HG03103 (cell line): Measurements from ENCODE around the gene MTREX.

ENCODE experiments used
- ATAC-seq: cut with Tn5 transposase; IDR thresholded peaks from one replicate; pipeline ENCODE4 v1.9.1; 2021; ENCODE audit warnings: low read depth; ENCODE audit not compliant: unreplicated experiment

MTREX gene

DNA sequence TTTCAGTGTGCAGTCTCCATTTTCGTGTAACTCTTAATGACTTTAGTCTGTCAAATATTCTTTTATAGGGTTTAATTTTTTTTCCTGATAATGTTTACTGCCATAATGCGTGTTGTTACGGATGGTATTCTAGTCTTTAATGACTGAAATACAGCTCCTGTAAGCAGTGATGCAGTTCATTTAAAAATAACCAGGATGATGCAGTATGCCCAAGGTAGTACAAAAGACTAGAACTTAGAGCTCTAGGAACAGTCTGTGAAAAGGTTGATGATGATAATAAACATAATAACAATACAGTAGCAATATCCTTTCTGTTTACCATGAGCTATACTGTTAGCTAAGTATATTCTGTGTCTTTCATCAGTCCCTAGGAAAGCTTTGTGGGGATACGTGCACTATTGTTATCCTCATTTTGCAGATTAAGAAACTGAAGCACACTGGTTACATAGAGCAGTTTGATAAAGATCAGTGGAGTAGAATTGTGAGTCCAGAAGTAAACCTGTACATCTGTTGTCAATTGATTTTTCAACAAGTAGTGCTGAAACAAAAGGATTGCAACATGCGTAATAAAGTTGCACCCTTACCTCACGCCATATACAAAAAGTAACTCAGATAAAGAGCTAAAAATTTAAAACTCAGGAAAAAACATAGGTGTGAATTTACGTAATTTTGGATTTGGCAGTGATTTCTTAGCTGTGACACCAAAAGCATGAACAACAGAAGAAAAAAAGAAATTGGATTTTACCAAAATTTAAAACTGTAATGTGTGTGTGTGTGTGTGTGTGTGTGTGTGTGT, 64.5 kb downstream of the MTREX start:
- ATAC-seq: no peak

DNA sequence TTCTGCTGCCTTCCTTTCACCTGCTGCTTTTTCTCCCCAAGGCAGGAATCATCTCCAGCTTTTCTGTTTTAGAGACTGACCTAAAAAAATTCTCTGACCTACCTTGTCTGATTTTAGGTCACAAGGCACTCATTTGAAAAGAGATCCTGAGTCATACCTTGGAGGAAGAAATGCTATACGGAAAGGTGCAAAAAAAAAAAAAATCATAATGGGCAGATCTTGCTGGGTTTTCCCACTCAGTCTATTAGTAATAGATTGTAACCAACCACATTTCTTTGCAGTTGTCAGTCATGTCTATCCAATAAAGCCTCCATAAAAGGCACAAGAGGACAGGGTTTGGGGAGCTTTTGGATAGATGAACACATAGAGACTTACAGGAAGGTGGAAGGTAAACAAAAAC, 70.0 kb downstream of the MTREX start:
- ATAC-seq: no peak

DNA sequence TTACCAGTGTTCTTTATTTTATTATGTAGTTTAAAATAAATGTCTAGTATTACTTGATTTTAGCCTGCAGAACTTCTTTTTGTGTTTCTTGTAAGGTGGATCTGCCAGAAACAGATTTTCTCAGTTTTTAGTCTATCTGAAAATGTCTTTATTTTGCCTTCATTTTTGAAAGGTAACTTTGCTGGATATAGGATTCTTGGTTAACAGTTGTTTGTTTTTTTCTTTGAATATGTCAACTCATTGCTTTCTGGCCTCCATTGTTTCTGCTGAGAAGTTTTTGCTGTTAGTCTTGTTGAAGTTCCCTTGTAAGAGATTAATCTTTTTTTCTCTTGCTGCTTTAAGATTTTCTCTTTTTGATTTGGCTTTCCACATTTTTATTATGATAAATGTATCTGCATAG, 75.5 kb downstream of the MTREX start:
- no peak for ATAC-seq

DNA sequence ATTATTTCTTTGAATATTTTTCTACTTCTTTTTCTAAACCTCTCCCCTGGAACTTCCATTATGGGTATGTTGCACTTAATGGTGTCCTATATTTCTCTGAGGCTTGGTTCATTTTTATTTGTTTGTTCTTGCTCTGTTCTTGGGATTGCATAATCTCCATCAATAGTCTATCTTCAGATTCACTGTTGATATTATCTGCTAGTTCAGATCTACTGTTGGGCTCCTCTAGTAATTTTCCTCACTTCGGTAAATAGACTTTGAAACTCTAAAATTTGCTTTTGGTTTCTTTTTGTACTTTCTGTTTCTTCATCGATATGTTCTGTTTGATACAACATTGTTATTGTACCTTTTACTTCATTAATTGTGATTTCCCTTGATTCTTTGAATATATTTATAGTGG, 76.3 kb downstream of the MTREX start:
- no peak for ATAC-seq

- ATAC-seq: no peak
Observed at GRCh38 chr5:55385227-55385626, 77.4 kb downstream of the MTREX start.

DNA sequence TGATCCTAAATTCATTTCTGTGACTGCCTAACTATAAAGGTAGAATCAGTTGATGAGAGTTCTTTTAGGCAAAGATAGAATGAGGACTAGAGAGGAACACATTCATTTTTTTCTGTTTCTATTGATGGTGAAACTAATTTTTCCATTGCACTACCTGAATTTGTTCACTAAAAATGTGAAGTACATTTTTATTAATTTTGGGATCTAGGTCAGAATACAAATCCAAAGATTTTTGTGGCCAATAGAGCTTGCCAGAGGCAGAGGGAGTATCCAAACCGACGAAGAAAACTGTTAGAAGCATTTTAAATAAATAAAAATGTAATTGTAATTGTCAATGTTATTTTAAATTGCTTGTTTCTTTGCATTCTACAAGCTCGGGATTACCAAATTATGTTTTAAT, 78.1 kb downstream of the MTREX start:
- ATAC-seq: no peak

- no peak for ATAC-seq
Observed at GRCh38 chr5:55386356-55386755, 78.6 kb downstream of the MTREX start.

- no peak for ATAC-seq
Observed at GRCh38 chr5:55387865-55388264, 80.1 kb downstream of the MTREX start.

- no peak for ATAC-seq
Observed at GRCh38 chr5:55391707-55392106, 83.9 kb downstream of the MTREX start.

DNA sequence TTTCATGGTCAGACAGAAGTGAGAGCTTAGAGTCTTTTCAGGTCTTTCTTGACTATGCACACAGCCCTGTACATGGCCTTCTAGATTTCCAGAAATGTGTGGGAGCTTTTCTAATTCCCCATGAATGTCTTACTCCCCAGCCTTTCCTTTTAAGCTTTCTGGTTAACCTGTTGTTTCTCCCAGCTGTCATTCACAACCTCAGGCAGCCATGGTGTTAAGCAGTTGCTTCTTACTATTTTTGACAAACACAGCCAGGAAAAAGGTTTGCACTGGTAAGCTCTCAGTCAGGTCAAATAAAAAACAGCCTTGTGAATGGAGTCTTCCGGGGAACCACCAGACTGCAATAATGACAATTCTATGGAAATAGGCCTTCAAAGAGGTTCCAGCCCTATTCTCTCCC, 84.9 kb downstream of the MTREX start:
- ATAC-seq: no peak

GRCh38 chr5:55393501-55394175, 85.8 kb downstream of the MTREX start:
- no peak for ATAC-seq

GRCh38 chr5:55402199-55402598, 94.4 kb downstream of the MTREX start:
- ATAC-seq: no peak

GRCh38 chr5:55406292-55406691, 98.5 kb downstream of the MTREX start:
- no peak for ATAC-seq

- no peak for ATAC-seq
Observed at GRCh38 chr5:55407059-55407684, 99.4 kb downstream of the MTREX start.

DNA sequence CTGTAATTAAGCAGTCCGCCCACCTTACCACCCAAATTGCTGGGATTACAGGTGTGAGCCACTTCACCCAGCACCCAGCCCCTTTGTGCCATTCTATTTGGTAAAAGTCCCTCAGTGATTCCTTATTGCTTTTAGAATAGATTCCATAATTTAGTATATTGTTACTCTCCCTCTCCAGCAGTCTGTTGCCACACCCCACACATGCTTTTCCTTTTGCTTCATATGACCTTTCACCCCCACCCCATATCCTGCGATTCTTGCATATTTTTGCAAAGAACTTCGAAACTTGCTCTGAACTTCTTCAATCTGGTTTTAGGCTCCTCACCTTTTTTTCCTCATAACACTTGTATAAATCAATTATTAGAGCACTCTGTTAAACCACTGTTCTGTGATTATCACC, 100.2 kb downstream of the MTREX start:
- no peak for ATAC-seq

GRCh38 chr5:55409775-55410174, 102.0 kb downstream of the MTREX start:
- ATAC-seq: no peak

- no peak for ATAC-seq
Observed at GRCh38 chr5:55410845-55411244, 103.1 kb downstream of the MTREX start.

GRCh38 chr5:55411876-55412275, 104.1 kb downstream of the MTREX start:
- no peak for ATAC-seq

DNA sequence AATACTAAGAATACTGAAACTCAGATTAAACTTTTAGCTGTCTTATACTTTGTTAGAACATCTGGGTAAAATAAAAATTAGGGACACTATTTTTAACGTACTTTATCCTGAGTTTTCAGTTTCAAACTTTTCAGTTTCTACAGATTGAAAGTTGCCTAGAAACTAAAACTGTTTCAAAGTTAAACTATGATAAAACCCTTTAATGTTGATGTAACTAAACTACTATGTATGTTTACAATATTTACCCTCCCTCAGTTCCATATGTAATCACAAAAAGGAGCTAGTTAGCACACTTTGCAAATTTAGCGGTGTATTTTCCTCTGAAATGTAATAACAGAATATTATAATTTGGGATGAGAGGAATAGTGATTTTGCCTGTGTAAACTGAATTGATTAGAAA, 105.9 kb downstream of the MTREX start:
- no peak for ATAC-seq

DNA sequence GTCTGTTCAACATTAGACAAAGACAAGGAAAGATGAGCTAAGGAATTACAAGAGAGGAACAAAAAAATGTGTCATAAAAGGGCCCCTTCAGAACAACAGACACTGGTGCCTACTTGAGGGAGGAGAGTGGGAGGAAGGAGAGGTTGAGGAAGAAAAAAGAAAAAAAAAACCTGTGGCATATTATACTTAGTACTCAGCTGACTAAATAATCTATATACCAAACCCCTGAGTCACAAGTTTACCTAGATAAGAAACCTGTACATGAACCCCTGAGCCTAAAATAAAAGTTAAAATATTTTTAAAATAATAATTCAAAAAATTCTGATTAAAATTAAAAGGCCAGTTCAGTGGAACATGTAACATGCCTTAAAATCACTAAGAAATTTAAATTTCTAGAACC, 107.3 kb downstream of the MTREX start:
- ATAC-seq: no peak

DNA sequence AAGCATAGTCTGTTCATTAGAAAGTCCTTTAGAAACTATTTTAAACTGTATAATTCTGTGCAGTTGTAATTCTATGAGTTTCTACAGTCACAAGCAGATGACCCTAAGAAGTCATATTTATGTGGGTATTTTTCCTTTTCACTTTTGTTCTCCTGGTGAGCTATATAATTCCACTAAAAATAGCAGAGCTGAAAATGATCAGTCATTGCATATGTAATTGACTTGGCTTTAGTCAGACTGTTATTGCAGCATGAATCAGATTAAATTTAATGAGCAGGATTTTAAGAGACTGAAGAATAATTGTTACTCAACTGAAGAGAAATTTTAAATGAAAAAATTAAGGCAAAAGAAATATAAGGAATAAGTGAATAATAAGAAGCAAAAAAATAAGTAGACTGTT, 108.5 kb downstream of the MTREX start:
- no peak for ATAC-seq
